A673 (cell line): ENCODE data around the gene PDE8A. TPM values are rescaled to one million over a fixed set of nuclear protein-coding genes. Genes with fewer than 3 reads are reported as not detected.

ENCODE experiments used
- BruUV-seq: library from RNA; stranded (reverse); fragments of 400-500 nt; replicated peaks from 2 replicates; lab custom pipeline; 2021; lab: Mats Ljungman, UMichigan
- CTCF ChIA-PET: fragments of 300-600 bp; sonication (Branson Sonifier 250); formaldehyde crosslinking; loops from one replicate; lab custom pipeline; 2022; ENCODE audit warnings: antibody characterized with exemption; lab: Charles Lee
- POLR2A ChIA-PET: fragments of 300-600 bp; sonication (Branson Sonifier 250); formaldehyde crosslinking; loops from one replicate; lab custom pipeline; 2022; ENCODE audit warnings: antibody characterized with exemption; ENCODE audit not compliant: low non-redundant PET; lab: Charles Lee
- DNase-seq: peaks from one replicate; pipeline ENCODE4 v3.0.0-alpha.2; 2015; ENCODE audit warnings: low spot score
- H3K27ac ChIP-seq: fragments of 200-600 bp; sonication (generic); 2 replicates; pipeline ENCODE4 v1.5.1; 2016; ENCODE audit warnings: mixed run types, low read depth, mild to moderate bottlenecking, mixed read lengths, antibody characterized with exemption, low read length; ENCODE audit not compliant: poor library complexity, severe bottlenecking
- H3K27me3 ChIP-seq: fragments of 200-600 bp; sonication (generic); replicated peaks from 2 replicates; pipeline ENCODE4 v1.6.1; 2017; ENCODE audit warnings: mixed run types, low read depth, mild to moderate bottlenecking, mixed read lengths, antibody characterized with exemption, low read length; ENCODE audit not compliant: insufficient read depth, poor library complexity
- H3K36me3 ChIP-seq: fragments of 200-600 bp; sonication (generic); 2 replicates; pipeline ENCODE4 v1.6.1; 2016; ENCODE audit warnings: mixed run types, mild to moderate bottlenecking, mixed read lengths, antibody characterized with exemption, low read length; ENCODE audit not compliant: insufficient read depth, poor library complexity, severe bottlenecking
- H3K4me1 ChIP-seq: fragments of 200-600 bp; sonication (generic); 2 replicates; pipeline ENCODE4 v1.6.1; 2017; ENCODE audit warnings: mixed run types, mild to moderate bottlenecking, mixed read lengths, antibody characterized with exemption, low read length; ENCODE audit not compliant: insufficient read depth, poor library complexity, severe bottlenecking
- H3K4me3 ChIP-seq: fragments of 200-600 bp; sonication (generic); 2 replicates; pipeline ENCODE4 v1.5.1; 2016; ENCODE audit warnings: low read depth, mixed run types, mild to moderate bottlenecking, mixed read lengths, low read length; ENCODE audit not compliant: poor library complexity, severe bottlenecking
- H3K9me3 ChIP-seq: fragments of 200-600 bp; sonication (generic); 2 replicates; pipeline ENCODE4 v1.6.1; 2016; ENCODE audit warnings: mixed run types, low read depth, mild to moderate bottlenecking, mixed read lengths, antibody characterized with exemption, low read length; ENCODE audit not compliant: poor library complexity, severe bottlenecking
- CTCF ChIP-seq: fragments of 300-800, 200-600 bp; sonication (generic); conservative IDR thresholded peaks from 2 replicates; pipeline ENCODE4 v1.5.1; 2017; ENCODE audit warnings: low read depth, mild to moderate bottlenecking, antibody characterized with exemption, low read length, moderate library complexity, mixed read lengths
- EZH2 ChIP-seq: fragments of 200-600 bp; sonication (generic); IDR thresholded peaks from 2 replicates; pipeline ENCODE4 v1.6.1; 2017; ENCODE audit warnings: borderline replicate concordance, low read depth, mild to moderate bottlenecking, mixed read lengths, antibody characterized with exemption, low read length; ENCODE audit not compliant: poor library complexity, severe bottlenecking
- intact Hi-C: fragments of 100-400 bp; cut with micrococcal nuclease; formaldehyde crosslinking; loops from one replicate; pipeline ENCODE4 v1.10.0; 2022; ENCODE audit not compliant: unreplicated experiment
- total RNA-seq: library from RNA; stranded (reverse); gene quantifications from 2 replicates; pipeline ENCODE4 v1.2.3, GENCODE V29; 2021

PDE8A gene
- total RNA-seq, 1 experiment from 2014 or later, result 80.7 TPM

DNA sequence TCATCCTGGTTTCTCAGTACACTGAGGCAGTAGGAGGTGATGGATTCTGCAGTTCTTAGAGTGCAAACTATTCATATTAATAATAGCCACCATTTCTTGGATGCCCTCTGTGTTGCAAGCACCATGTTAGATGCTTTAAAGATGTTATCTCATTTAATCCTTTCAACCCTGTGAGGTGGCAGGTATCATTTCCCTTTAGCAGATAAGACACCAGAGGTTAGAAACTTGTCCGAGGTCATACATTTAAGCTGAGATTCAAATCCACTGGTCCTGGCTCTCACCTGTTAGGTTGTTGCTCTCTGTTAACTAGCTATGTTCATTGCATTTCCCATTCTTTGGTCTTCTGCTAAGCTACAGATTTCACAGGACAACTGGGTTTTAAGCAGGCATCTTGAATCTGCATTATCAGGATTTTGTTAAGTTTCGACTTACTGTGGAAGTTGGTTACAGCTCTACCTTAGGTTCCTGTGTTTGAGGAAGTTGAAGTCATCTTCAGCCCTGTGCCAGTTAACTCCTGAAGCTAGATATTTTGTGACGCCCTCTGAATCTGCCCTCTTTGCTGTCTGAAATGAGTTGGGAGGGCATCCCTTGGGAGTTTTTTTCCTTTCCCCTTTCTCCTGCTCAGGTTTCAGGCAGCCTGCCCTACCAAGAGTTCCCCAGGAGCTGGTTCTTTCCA is 6.4 kb downstream of the PDE8A start:
- no peak for DNase-seq
- no peak for TF ChIP-seq EZH2
- Histone ChIP-seq H3K36me3 (no peaks in the 10 kb centered on the region), H3K27me3 (no peaks in the 10 kb centered on the region), H3K4me3 (no peak overlapping the region), H3K9me3 (no peaks in the 10 kb centered on the region), H3K4me1 (peaks cover 72% of the 10 kb centered on the region), H3K27ac (no peak overlapping the region)
- ChIA-PET POLR2A (no interaction called here), CTCF (no interaction called here)
- intact Hi-C loops, result loop anchor here (5.0 kb wide), 1 partner anchor 54 kb away; no protein-coding TSS in a partner anchor
- no TSS peak for BruUV-seq

DNA sequence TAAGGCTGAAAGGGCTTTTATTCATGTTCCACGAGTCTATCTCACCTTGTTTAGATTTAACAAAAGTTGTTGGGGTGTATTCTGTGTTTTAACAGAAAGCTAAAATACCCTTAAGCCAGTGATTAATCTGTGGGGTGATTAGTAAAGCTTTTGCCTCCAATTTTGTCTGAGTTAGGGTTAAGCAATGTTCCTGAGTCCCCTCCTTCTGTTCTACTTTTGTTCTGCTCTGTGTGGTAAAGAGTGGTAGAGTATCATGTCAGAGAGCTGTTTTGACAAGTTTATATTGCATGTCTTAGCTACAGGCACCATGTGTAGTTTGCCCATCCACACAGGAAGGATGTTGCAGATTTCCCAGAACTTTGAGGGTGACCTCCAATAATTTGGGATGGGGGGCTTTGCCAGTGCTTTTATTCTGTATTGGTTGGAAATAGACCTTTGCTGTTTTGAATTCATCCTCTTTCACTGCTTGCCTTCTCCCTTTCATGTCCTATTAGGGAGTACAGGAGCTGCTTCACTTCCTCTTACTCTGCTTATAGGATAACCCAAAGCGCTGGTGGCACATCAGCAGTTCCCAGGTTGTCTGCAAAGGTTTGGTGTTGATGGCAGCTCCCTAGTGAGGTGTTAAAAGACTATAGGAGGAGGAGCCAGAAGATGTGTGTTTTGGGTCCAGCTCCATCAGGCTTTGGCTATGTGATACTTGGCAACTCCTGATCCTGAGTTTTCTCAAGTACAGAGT is 7.4 kb downstream of the PDE8A start:
- Histone ChIP-seq H3K27ac (no peak overlapping the region), H3K27me3 (no peaks in the 10 kb centered on the region), H3K9me3 (no peaks in the 10 kb centered on the region), H3K36me3 (no peaks in the 10 kb centered on the region), H3K4me1 (peaks cover 72% of the 10 kb centered on the region), H3K4me3 (no peak overlapping the region)
- no TSS peak for BruUV-seq
- no peak for DNase-seq
- intact Hi-C loops, result loop anchor here (5.0 kb wide), 1 partner anchor 53 kb away; no protein-coding TSS in a partner anchor
- POLR2A ChIA-PET, result no interaction called here
- CTCF ChIA-PET, result no interaction called here
- TF ChIP-seq CTCF (no peak), EZH2 (no peak)

GRCh38 chr15:84990507-84990906 is 8.9 kb downstream of the PDE8A start:
- H3K27ac ChIP-seq, result no peak overlapping the region
- BruUV-seq, result no TSS peak
- no peaks in the 10 kb centered on the region for H3K9me3 ChIP-seq
- TF ChIP-seq EZH2 (no peak), CTCF (no peak)
- CTCF ChIA-PET, result no interaction called here
- no peaks in the 10 kb centered on the region for H3K36me3 ChIP-seq
- peaks cover 60% of the 10 kb centered on the region for H3K4me1 ChIP-seq
- POLR2A ChIA-PET, result no interaction called here
- no peaks in the 10 kb centered on the region for H3K27me3 ChIP-seq
- H3K4me3 ChIP-seq, result no peak overlapping the region
- DNase-seq, result no peak
- intact Hi-C loops, result no loop called here
